AG10803 (cell line): Measurements from ENCODE around the gene FAM174B.

Experiments used
- DNase-seq: peaks from one replicate; pipeline ENCODE4 v3.0.0; 2010; ENCODE audit warnings: low read depth
- H3K4me3 ChIP-seq: 2 replicates; pipeline ENCODE4 v1.5.1; 2011; ENCODE audit warnings: mild to moderate bottlenecking, low read length, control low read depth
- CTCF ChIP-seq: conservative IDR thresholded peaks from 2 replicates; pipeline ENCODE4 v1.5.1; 2011; ENCODE audit warnings: mild to moderate bottlenecking, low read length, control low read depth, inconsistent platforms

FAM174B gene

GRCh38 chr15:92643849-92644815 is 11.4 kb downstream of the FAM174B start:
- no peak overlapping the region for H3K4me3 ChIP-seq
- TF ChIP-seq CTCF, result no peak
- DNase-seq, result no peak

- TF ChIP-seq CTCF, result no peak
- DNase-seq, result no peak
Observed at GRCh38 chr15:92638709-92639365, 16.7 kb downstream of the FAM174B start.

GRCh38 chr15:92638291-92638708 is 17.3 kb downstream of the FAM174B start:
- DNase-seq, result peak; percentile 7
- no peak overlapping the region for H3K4me3 ChIP-seq
- TF ChIP-seq CTCF, result no peak

More at GRCh38 chr15:92638709-92639365, 16.7 kb downstream of the FAM174B start:
- H3K4me3 ChIP-seq, result no peak overlapping the region

GRCh38 chr15:92637626-92638025 is 17.9 kb downstream of the FAM174B start:
- DNase-seq, result no peak
- H3K4me3 ChIP-seq, result no peak overlapping the region
- no peak for TF ChIP-seq CTCF

- TF ChIP-seq CTCF, result no peak
- no peak for DNase-seq
- H3K4me3 ChIP-seq, result no peak overlapping the region
Observed at GRCh38 chr15:92636908-92637481, 18.6 kb downstream of the FAM174B start.

- DNase-seq, result no peak
- no peak for TF ChIP-seq CTCF
- H3K4me3 ChIP-seq, result no peak overlapping the region
Observed at GRCh38 chr15:92636401-92636907, 19.1 kb downstream of the FAM174B start.
